HCT116 (cell line): ENCODE data around the gene ARHGAP5. TPM values are rescaled to one million over a fixed set of nuclear protein-coding genes. Genes with fewer than 3 reads are reported as not detected.

ENCODE experiments used
- ATAC-seq: fragments of 200-7000 bp; cut with Tn5 transposase; 2 replicates; pipeline ENCODE4 v1.9.1; 2020; ENCODE audit warnings: mild to moderate bottlenecking, moderate library complexity
- BruUV-seq: library from RNA; stranded (reverse); fragments of 400-500 nt; replicated peaks from 2 replicates; lab custom pipeline; 2021; lab: Mats Ljungman, UMichigan
- CTCF ChIA-PET: fragments of 300-600 bp; sonication (Branson Sonifier 250); formaldehyde crosslinking; loops from one replicate; lab custom pipeline; 2021; ENCODE audit warnings: antibody characterized with exemption; lab: Charles Lee
- POLR2A ChIA-PET: fragments of 300-600, 350-600 bp; sonication (Branson Sonifier 250); formaldehyde crosslinking; loops from one replicate; lab custom pipeline; 2021; ENCODE audit warnings: antibody characterized with exemption; lab: Charles Lee
- RAD21 ChIA-PET, 2 experiments: fragments of 300-600 bp; sonication (Branson Sonifier 250); formaldehyde crosslinking; loops; one replicate each; lab custom pipeline; 2023; ENCODE audit warnings: low total read pairs in 2 of 2; ENCODE audit not compliant: uncharacterized antibody in 2 of 2, unreplicated experiment in 2 of 2, low non-redundant PET in 1 of 2; lab: Charles Lee
- DNase-seq: peaks from one replicate; pipeline ENCODE4 v3.0.0-alpha.2; 2010; ENCODE audit warnings: low read depth, low spot score
- H2AFZ ChIP-seq: fragments of 200-600 bp; shearing (Covaris generic), sonication (generic); 2 replicates; pipeline ENCODE4 v1.6.1; 2017; ENCODE audit warnings: low read depth, mixed run types, mixed read lengths, antibody characterized with exemption, low read length; ENCODE audit not compliant: poor library complexity, severe bottlenecking
- H3K27ac ChIP-seq: 2 replicates; pipeline ENCODE4 v1.5.1; 2012; ENCODE audit warnings: low read depth, low read length
- H3K27me3 ChIP-seq: fragments of 200-600 bp; sonication (generic); 2 replicates; pipeline ENCODE4 v1.6.1; 2016; ENCODE audit warnings: mixed run types, low read length, mixed read lengths; ENCODE audit not compliant: insufficient read depth
- H3K36me3 ChIP-seq, 2 experiments: fragments of 200-500 bp in 1 of 2; fragments of 200-600 bp in 1 of 2; sonication (Bioruptor generic) in 1 of 2; sonication (generic) in 1 of 2; 2 replicates each; pipeline versions ENCODE4 v1.5.1 to v1.6.1; 2014 to 2016; ENCODE audit warnings: low read length in 2 of 2, inconsistent platforms in 1 of 2, mixed read lengths in 1 of 2, mixed run types in 1 of 2; ENCODE audit not compliant: insufficient read depth in 2 of 2, control insufficient read depth in 1 of 2
- H3K4me1 ChIP-seq, 2 experiments: fragments of 200-600 bp in 1 of 2; sonication (generic) in 1 of 2; 2 replicates each; pipeline versions ENCODE4 v1.5.1 to v1.6.1; 2012 to 2017; ENCODE audit warnings: low read length in 2 of 2, inconsistent platforms in 1 of 2, mild to moderate bottlenecking in 1 of 2, mixed read lengths in 1 of 2, mixed run types in 1 of 2, moderate library complexity in 1 of 2; ENCODE audit not compliant: insufficient read depth in 2 of 2, control insufficient read depth in 1 of 2
- H3K4me2 ChIP-seq: fragments of 200-600 bp; sonication (generic); 2 replicates; pipeline ENCODE4 v1.6.1; 2017; ENCODE audit warnings: mixed run types, low read length, mixed read lengths
- H3K4me3 ChIP-seq, 2 experiments: fragments of 200-600 bp in 1 of 2; sonication (generic) in 1 of 2; replicated peaks in 1 of 2; 2 replicates each; pipeline ENCODE4 v1.5.1; 2011 to 2016; ENCODE audit warnings: low read length in 2 of 2, control low read depth in 1 of 2, low read depth in 1 of 2, mild to moderate bottlenecking in 1 of 2, mixed read lengths in 1 of 2, mixed run types in 1 of 2
- H3K79me2 ChIP-seq: fragments of 200-600 bp; sonication (generic); 2 replicates; pipeline ENCODE4 v1.6.1; 2017; ENCODE audit warnings: mild to moderate bottlenecking, mixed run types, low read length, moderate library complexity, mixed read lengths; ENCODE audit not compliant: insufficient read depth
- H3K9ac ChIP-seq: fragments of 200-600 bp; sonication (generic); 2 replicates; pipeline ENCODE4 v1.6.1; 2016; ENCODE audit warnings: low read length, mixed read lengths
- H3K9me2 ChIP-seq: fragments of 200-600 bp; sonication (generic), shearing (Covaris generic); 2 replicates; pipeline ENCODE4 v1.6.1; 2017; ENCODE audit warnings: mixed run types, mild to moderate bottlenecking, moderate library complexity; ENCODE audit not compliant: insufficient read depth
- H3K9me3 ChIP-seq, 2 experiments: fragments of 200-500 bp in 1 of 2; fragments of 200-600 bp in 1 of 2; sonication (Bioruptor generic) in 1 of 2; sonication (generic) in 1 of 2; 2 replicates each; pipeline ENCODE4 v1.6.1; 2014 to 2017; ENCODE audit warnings: low read length in 2 of 2, mixed read lengths in 2 of 2, inconsistent platforms in 1 of 2, low read depth in 1 of 2, mild to moderate bottlenecking in 1 of 2, mixed run types in 1 of 2, moderate library complexity in 1 of 2; ENCODE audit not compliant: control insufficient read depth in 1 of 2, insufficient read depth in 1 of 2
- H4K20me1 ChIP-seq: fragments of 200-600 bp; sonication (generic), shearing (Covaris generic); 2 replicates; pipeline ENCODE4 v1.6.1; 2017; ENCODE audit warnings: mixed run types, mild to moderate bottlenecking, moderate library complexity; ENCODE audit not compliant: insufficient read depth
- FOSL1 ChIP-seq: IDR thresholded peaks from 2 replicates; pipeline ENCODE4 v1.6.1; 2012; ENCODE audit warnings: low read depth
- SP1 ChIP-seq: IDR thresholded peaks from 2 replicates; pipeline ENCODE4 v1.6.1; 2012; ENCODE audit warnings: low read depth
- SRF ChIP-seq: IDR thresholded peaks from 2 replicates; pipeline ENCODE4 v1.6.1; 2012; ENCODE audit warnings: low read depth
- TCF7L2 ChIP-seq: IDR thresholded peaks from 2 replicates; pipeline ENCODE4 v1.7.0; 2011; ENCODE audit warnings: borderline replicate concordance, inconsistent platforms; ENCODE audit not compliant: insufficient read depth, insufficient read length; ENCODE audit errors: extremely low read depth
- YY1 ChIP-seq: IDR thresholded peaks from 2 replicates; pipeline ENCODE4 v1.6.1; 2011; ENCODE audit warnings: low read length, low read depth, moderate library complexity, mild to moderate bottlenecking; ENCODE audit not compliant: insufficient replicate concordance; ENCODE audit errors: extremely low read depth
- intact Hi-C: fragments of 100-400 bp; cut with micrococcal nuclease; formaldehyde crosslinking; loops from 2 replicates; pipeline ENCODE4 v1.10.0; 2022
- total RNA-seq: library from RNA; stranded (reverse); gene quantifications from one replicate; pipeline ENCODE4 v1.2.1, GENCODE V29; 2021; ENCODE audit not compliant: unreplicated experiment
- TF ChIP-seq, protein P1 (sequence below): IDR thresholded peaks from 2 replicates; pipeline ENCODE4 v1.6.1; 2012
- TF ChIP-seq, protein P2 (sequence below): IDR thresholded peaks from 2 replicates; pipeline ENCODE4 v1.6.1; 2012; ENCODE audit warnings: low read depth
- TF ChIP-seq, protein P3 (sequence below), 3 experiments: fragments of 200-600 bp in 1 of 3; sonication (generic) in 1 of 3; IDR thresholded peaks in 2 of 3; conservative IDR thresholded peaks in 1 of 3; 2 replicates each; pipeline ENCODE4 v1.5.1; 2012 to 2017; ENCODE audit warnings: low read depth in 2 of 3, low read length in 2 of 3, antibody characterized with exemption in 1 of 3, borderline replicate concordance in 1 of 3, control low read depth in 1 of 3, mild to moderate bottlenecking in 1 of 3, mixed read lengths in 1 of 3, mixed run types in 1 of 3, moderate library complexity in 1 of 3; ENCODE audit not compliant: insufficient read depth in 1 of 3

ARHGAP5 gene
- total RNA-seq, 1 experiment from 2014 or later = 66.7 TPM

DNA sequence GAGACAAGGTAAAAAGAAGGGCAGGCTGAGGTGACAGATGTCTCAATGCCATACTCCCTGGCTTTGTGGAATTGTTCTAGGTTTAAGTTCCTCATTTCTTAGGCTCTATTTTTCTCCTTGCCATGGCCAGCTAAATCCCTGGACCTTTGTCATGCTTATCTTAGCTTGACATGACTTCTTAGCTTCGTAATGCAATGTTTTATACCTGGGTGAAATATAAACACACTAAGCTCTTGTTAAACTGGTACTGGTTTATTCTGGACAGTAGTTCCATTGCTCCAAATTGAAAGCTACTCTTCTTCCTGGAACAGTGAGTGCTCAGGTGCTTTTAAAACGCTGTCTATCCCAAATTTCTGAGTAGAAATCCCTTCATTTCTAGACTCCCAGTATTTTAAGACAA, 17.4 kb upstream of the ARHGAP5 start:
- no peak overlapping the region for H3K9ac ChIP-seq
- H3K79me2 ChIP-seq = no peaks in the 10 kb centered on the region
- H2AFZ ChIP-seq = no peak overlapping the region
- no peaks in the 10 kb centered on the region for H4K20me1 ChIP-seq
- DNase-seq = no peak
- H3K4me1 ChIP-seq = no peaks in the 10 kb centered on the region
- POLR2A ChIA-PET = interaction anchor here (1.4 kb wide), 1 partner anchor 17 kb away, joined by 4 read pairs; no protein-coding TSS in a partner anchor
- no peaks in the 10 kb centered on the region for H3K36me3 ChIP-seq
- ATAC-seq = no peak
- no peaks in the 10 kb centered on the region for H3K27me3 ChIP-seq
- no peak overlapping the region for H3K27ac ChIP-seq
- H3K9me2 ChIP-seq = no peaks in the 10 kb centered on the region
- intact Hi-C loops = no loop called here
- CTCF ChIA-PET = interaction anchor here (1.1 kb wide), 1 partner anchor 14 kb away, joined by 5 read pairs; no protein-coding TSS in a partner anchor
- RAD21 ChIA-PET = no interaction called here
- H3K9me3 ChIP-seq = no peaks in the 10 kb centered on the region
- TF ChIP-seq SP1 = no peak
- TF ChIP-seq, protein P1, sequence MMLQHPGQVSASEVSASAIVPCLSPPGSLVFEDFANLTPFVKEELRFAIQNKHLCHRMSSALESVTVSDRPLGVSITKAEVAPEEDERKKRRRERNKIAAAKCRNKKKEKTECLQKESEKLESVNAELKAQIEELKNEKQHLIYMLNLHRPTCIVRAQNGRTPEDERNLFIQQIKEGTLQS = no peak
- TF ChIP-seq, protein P2, sequence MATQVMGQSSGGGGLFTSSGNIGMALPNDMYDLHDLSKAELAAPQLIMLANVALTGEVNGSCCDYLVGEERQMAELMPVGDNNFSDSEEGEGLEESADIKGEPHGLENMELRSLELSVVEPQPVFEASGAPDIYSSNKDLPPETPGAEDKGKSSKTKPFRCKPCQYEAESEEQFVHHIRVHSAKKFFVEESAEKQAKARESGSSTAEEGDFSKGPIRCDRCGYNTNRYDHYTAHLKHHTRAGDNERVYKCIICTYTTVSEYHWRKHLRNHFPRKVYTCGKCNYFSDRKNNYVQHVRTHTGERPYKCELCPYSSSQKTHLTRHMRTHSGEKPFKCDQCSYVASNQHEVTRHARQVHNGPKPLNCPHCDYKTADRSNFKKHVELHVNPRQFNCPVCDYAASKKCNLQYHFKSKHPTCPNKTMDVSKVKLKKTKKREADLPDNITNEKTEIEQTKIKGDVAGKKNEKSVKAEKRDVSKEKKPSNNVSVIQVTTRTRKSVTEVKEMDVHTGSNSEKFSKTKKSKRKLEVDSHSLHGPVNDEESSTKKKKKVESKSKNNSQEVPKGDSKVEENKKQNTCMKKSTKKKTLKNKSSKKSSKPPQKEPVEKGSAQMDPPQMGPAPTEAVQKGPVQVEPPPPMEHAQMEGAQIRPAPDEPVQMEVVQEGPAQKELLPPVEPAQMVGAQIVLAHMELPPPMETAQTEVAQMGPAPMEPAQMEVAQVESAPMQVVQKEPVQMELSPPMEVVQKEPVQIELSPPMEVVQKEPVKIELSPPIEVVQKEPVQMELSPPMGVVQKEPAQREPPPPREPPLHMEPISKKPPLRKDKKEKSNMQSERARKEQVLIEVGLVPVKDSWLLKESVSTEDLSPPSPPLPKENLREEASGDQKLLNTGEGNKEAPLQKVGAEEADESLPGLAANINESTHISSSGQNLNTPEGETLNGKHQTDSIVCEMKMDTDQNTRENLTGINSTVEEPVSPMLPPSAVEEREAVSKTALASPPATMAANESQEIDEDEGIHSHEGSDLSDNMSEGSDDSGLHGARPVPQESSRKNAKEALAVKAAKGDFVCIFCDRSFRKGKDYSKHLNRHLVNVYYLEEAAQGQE = no peak
- TF ChIP-seq TCF7L2 = no peak
- TF ChIP-seq, all 23 proteins: peak for 0
- H3K4me3 ChIP-seq = no peak overlapping the region
- no peak overlapping the region for H3K4me2 ChIP-seq
- no TSS peak for BruUV-seq

DNA sequence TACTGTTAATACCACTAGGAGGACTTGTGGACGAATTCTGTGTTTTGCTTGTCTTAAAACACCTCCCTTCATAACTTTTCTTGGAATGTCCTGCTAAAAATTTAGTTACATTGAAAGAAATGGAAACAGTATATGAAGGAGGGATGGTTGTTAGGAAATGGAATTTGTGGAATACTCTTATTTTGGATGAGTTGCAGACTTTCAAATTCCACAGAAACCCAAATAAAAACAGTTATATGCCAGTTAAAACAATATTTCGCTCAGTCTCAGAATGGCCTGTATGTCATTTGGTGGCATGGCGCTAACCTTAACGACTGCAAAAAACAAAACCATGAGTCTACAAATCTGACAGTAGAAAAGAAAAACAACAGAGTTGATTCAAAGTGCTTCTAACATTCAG, 12.2 kb upstream of the ARHGAP5 start:
- no peak for ATAC-seq
- BruUV-seq = no TSS peak
- no peak overlapping the region for H3K4me2 ChIP-seq
- CTCF ChIA-PET = no interaction called here
- no peak for DNase-seq
- RAD21 ChIA-PET = no interaction called here
- POLR2A ChIA-PET = interaction anchor here (0.8 kb wide), 1 partner anchor 12 kb away, joined by 3 read pairs; the partner anchor contains the start of gene ARHGAP5
- H3K27ac ChIP-seq = no peak overlapping the region
- no peaks in the 10 kb centered on the region for H3K79me2 ChIP-seq
- no peaks in the 10 kb centered on the region for H3K4me1 ChIP-seq
- no peaks in the 10 kb centered on the region for H3K9me3 ChIP-seq
- no peak overlapping the region for H2AFZ ChIP-seq
- intact Hi-C loops = no loop called here
- H3K9ac ChIP-seq = no peak overlapping the region
- no peaks in the 10 kb centered on the region for H3K36me3 ChIP-seq
- H4K20me1 ChIP-seq = no peaks in the 10 kb centered on the region
- no peaks in the 10 kb centered on the region for H3K27me3 ChIP-seq
- no peaks in the 10 kb centered on the region for H3K9me2 ChIP-seq
- no peak overlapping the region for H3K4me3 ChIP-seq
- TF ChIP-seq TCF7L2 (no peak), YY1 (no peak), SRF (no peak), FOSL1 (no peak)
- TF ChIP-seq, protein P3, sequence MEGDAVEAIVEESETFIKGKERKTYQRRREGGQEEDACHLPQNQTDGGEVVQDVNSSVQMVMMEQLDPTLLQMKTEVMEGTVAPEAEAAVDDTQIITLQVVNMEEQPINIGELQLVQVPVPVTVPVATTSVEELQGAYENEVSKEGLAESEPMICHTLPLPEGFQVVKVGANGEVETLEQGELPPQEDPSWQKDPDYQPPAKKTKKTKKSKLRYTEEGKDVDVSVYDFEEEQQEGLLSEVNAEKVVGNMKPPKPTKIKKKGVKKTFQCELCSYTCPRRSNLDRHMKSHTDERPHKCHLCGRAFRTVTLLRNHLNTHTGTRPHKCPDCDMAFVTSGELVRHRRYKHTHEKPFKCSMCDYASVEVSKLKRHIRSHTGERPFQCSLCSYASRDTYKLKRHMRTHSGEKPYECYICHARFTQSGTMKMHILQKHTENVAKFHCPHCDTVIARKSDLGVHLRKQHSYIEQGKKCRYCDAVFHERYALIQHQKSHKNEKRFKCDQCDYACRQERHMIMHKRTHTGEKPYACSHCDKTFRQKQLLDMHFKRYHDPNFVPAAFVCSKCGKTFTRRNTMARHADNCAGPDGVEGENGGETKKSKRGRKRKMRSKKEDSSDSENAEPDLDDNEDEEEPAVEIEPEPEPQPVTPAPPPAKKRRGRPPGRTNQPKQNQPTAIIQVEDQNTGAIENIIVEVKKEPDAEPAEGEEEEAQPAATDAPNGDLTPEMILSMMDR (IDR thresholded peaks at IDR 0.05 in 2 of 3, conservative IDR thresholded peaks at IDR 0.05 in 1 of 3; ENCODE audit: borderline replicate concordance in 1 of 3, insufficient read depth in 1 of 3, low read depth in 2 of 3, low read length in 2 of 3) = no peak
- TF ChIP-seq, protein P2 = no peak
